H9 (cell line): ENCODE data around the gene IFFO2. TPM values are rescaled to one million over a fixed set of nuclear protein-coding genes. Genes with fewer than 3 reads are reported as not detected.

Experiments used
- DNase-seq: peaks from one replicate; pipeline ENCODE4 v3.0.0-alpha.2; 2017
- H2AFZ ChIP-seq: one replicate; pipeline ENCODE4 v1.6.1; 2013; ENCODE audit warnings: mild to moderate bottlenecking, low read length, control low read depth, moderate library complexity
- H2AK5ac ChIP-seq: 2 replicates; pipeline ENCODE4 v1.6.1; 2013; ENCODE audit warnings: low read length, control low read depth, mixed read lengths; ENCODE audit not compliant: insufficient read length
- H2BK120ac ChIP-seq: one replicate; pipeline ENCODE4 v1.6.1; 2013; ENCODE audit warnings: low read depth, mild to moderate bottlenecking, low read length, control low read depth, inconsistent platforms; ENCODE audit not compliant: poor library complexity, severe bottlenecking
- H2BK12ac ChIP-seq: 2 replicates; pipeline ENCODE4 v1.6.1; 2013; ENCODE audit warnings: low read length, control low read depth, mixed read lengths, low read depth; ENCODE audit not compliant: insufficient read length
- H2BK15ac ChIP-seq: 2 replicates; pipeline ENCODE4 v1.6.1; 2013; ENCODE audit warnings: low read depth, low read length, control low read depth
- H2BK20ac ChIP-seq: one replicate; pipeline ENCODE4 v1.6.1; 2013; ENCODE audit warnings: low read depth, mild to moderate bottlenecking, low read length, control low read depth, inconsistent platforms; ENCODE audit not compliant: poor library complexity, severe bottlenecking
- H2BK5ac ChIP-seq: 2 replicates; pipeline ENCODE4 v1.6.1; 2013; ENCODE audit warnings: low read length, control low read depth, mixed read lengths; ENCODE audit not compliant: insufficient read length
- H3K14ac ChIP-seq: 2 replicates; pipeline ENCODE4 v1.6.1; 2013; ENCODE audit warnings: low read length, control low read depth; ENCODE audit not compliant: insufficient read depth
- H3K18ac ChIP-seq: 2 replicates; pipeline ENCODE4 v1.6.1; 2013; ENCODE audit warnings: low read depth, mild to moderate bottlenecking, mixed read lengths, low read length, control low read depth; ENCODE audit not compliant: insufficient read length
- H3K23ac ChIP-seq: 2 replicates; pipeline ENCODE4 v1.6.1; 2013; ENCODE audit warnings: low read length, control low read depth, mixed read lengths, low read depth; ENCODE audit not compliant: insufficient read length
- H3K23me2 ChIP-seq: 2 replicates; pipeline ENCODE4 v1.6.1; 2013; ENCODE audit warnings: low read depth, mild to moderate bottlenecking, mixed read lengths, low read length, control low read depth; ENCODE audit not compliant: insufficient read length, poor library complexity, severe bottlenecking
- H3K27ac ChIP-seq: 2 replicates; pipeline ENCODE4 v1.5.1; 2013; ENCODE audit warnings: low read length, control low read depth, mixed read lengths, low read depth; ENCODE audit not compliant: insufficient read length
- H3K27me3 ChIP-seq: 2 replicates; pipeline ENCODE4 v1.6.1; 2013; ENCODE audit warnings: low read length, control low read depth, inconsistent platforms; ENCODE audit not compliant: insufficient read depth
- H3K4ac ChIP-seq: 2 replicates; pipeline ENCODE4 v1.6.1; 2013; ENCODE audit warnings: low read depth, mild to moderate bottlenecking, control low read depth, inconsistent platforms, low read length, moderate library complexity
- H3K4me1 ChIP-seq: 2 replicates; pipeline ENCODE4 v1.6.1; 2013; ENCODE audit warnings: low read length, control low read depth, inconsistent platforms; ENCODE audit not compliant: insufficient read depth
- H3K4me2 ChIP-seq: 2 replicates; pipeline ENCODE4 v1.6.1; 2013; ENCODE audit warnings: low read length, control low read depth, mixed read lengths; ENCODE audit not compliant: insufficient read length, insufficient read depth
- H3K56ac ChIP-seq: 2 replicates; pipeline ENCODE4 v1.6.1; 2013; ENCODE audit warnings: low read depth, mild to moderate bottlenecking, mixed read lengths, low read length, control low read depth; ENCODE audit not compliant: insufficient read length
- H3K79me1 ChIP-seq: 2 replicates; pipeline ENCODE4 v1.6.1; 2013; ENCODE audit warnings: low read depth, mild to moderate bottlenecking, moderate library complexity, low read length, control low read depth, inconsistent platforms; ENCODE audit not compliant: insufficient read depth, poor library complexity, severe bottlenecking
- H3K79me2 ChIP-seq: 2 replicates; pipeline ENCODE4 v1.6.1; 2013; ENCODE audit warnings: low read length, control low read depth, inconsistent platforms; ENCODE audit not compliant: insufficient read depth
- H3K9ac ChIP-seq: 2 replicates; pipeline ENCODE4 v1.6.1; 2013; ENCODE audit warnings: low read length, control low read depth, mixed read lengths; ENCODE audit not compliant: insufficient read length; ENCODE audit errors: extremely low read depth
- H3K9me3 ChIP-seq: one replicate; pipeline ENCODE4 v1.6.1; 2013; ENCODE audit warnings: low read depth, low read length, inconsistent platforms; ENCODE audit not compliant: control insufficient read depth
- H3T11ph ChIP-seq: one replicate; pipeline ENCODE4 v1.6.1; 2013; ENCODE audit warnings: mild to moderate bottlenecking, low read length, control low read depth, inconsistent platforms
- H4K20me1 ChIP-seq: one replicate; pipeline ENCODE4 v1.6.1; 2013; ENCODE audit not compliant: control insufficient read depth, insufficient read length, insufficient read depth
- H4K5ac ChIP-seq: 2 replicates; pipeline ENCODE4 v1.6.1; 2013; ENCODE audit warnings: low read depth, mild to moderate bottlenecking, mixed read lengths, low read length, control low read depth; ENCODE audit not compliant: insufficient read length
- H4K8ac ChIP-seq: replicated peaks from 2 replicates; pipeline ENCODE4 v1.6.1; 2013; ENCODE audit warnings: low read length, control low read depth, mixed read lengths, low read depth; ENCODE audit not compliant: insufficient read length
- H4K91ac ChIP-seq: 2 replicates; pipeline ENCODE4 v1.6.1; 2013; ENCODE audit warnings: low read depth, mild to moderate bottlenecking, moderate library complexity, mixed read lengths, low read length, control low read depth; ENCODE audit not compliant: insufficient read length
- H3K27ac Mint-ChIP-seq, 3 experiments: 2 replicates in 2 of 3; 3 replicates in 1 of 3; pipeline ENCODE4 v1.8.0; 2020 to 2021; ENCODE audit warnings: mixed read lengths in 3 of 3, mild to moderate bottlenecking in 1 of 3, moderate library complexity in 1 of 3
- H3K27me3 Mint-ChIP-seq: 2 replicates; pipeline ENCODE4 v1.8.0; 2021; ENCODE audit warnings: low read depth, mild to moderate bottlenecking, moderate library complexity, mixed read lengths
- H3K36me3 Mint-ChIP-seq, 3 experiments: 2 replicates in 2 of 3; 3 replicates in 1 of 3; pipeline ENCODE4 v1.8.0; 2020 to 2021; ENCODE audit warnings: low read depth in 3 of 3, mixed read lengths in 3 of 3; ENCODE audit not compliant: insufficient read depth in 1 of 3
- H3K4me1 Mint-ChIP-seq, 2 experiments: 2 replicates each; pipeline ENCODE4 v1.8.0; 2020; ENCODE audit warnings: mixed read lengths in 2 of 2
- H3K4me3 Mint-ChIP-seq, 2 experiments: 2 replicates in 1 of 2; 3 replicates in 1 of 2; pipeline ENCODE4 v1.8.0; 2020 to 2021; ENCODE audit warnings: mild to moderate bottlenecking in 2 of 2, mixed read lengths in 2 of 2, moderate library complexity in 1 of 2
- H3K9me3 Mint-ChIP-seq, 2 experiments: 2 replicates in 1 of 2; 3 replicates in 1 of 2; pipeline ENCODE4 v1.8.0; 2020; ENCODE audit warnings: mild to moderate bottlenecking in 2 of 2, mixed read lengths in 2 of 2, moderate library complexity in 1 of 2
- CTCF ChIP-seq: fragments of 200-600 bp; sonication (generic); conservative IDR thresholded peaks from 3 replicates; pipeline ENCODE4 v1.8.0; 2021; ENCODE audit warnings: antibody characterized with exemption, mild to moderate bottlenecking
- WGBS: extraction: QIAGEN DNeasy Blood & Tissue Kit; methylation state at CpG from one replicate; pipeline ENCODE4 v1.1.7; 2013; ENCODE audit warnings: missing lambda C conversion rate, low lambda C conversion rate, mixed read lengths; ENCODE audit not compliant: insufficient read length; ENCODE audit errors: extremely low coverage; 5-methylcytosine and 5-hydroxymethylcytosine counted together
- total RNA-seq: library from RNA; stranded (reverse); gene quantifications from 2 replicates; pipeline ENCODE4 v1.2.1, GENCODE V29; 2021

IFFO2 gene
- total RNA-seq, 1 experiment from 2014 or later = 3.6 TPM

GRCh38 chr1:18978706-18979105, 22.2 kb upstream of the IFFO2 start:
- no peaks in the 10 kb centered on the region for H3K79me1 ChIP-seq
- no peaks in the 10 kb centered on the region for H3K23me2 ChIP-seq
- H3K14ac ChIP-seq = peak overlapping the region; percentile 55; the same call in 1 of the 2 replicates
- H2BK5ac ChIP-seq = no peak overlapping the region
- no peaks in the 10 kb centered on the region for H3K4me1 ChIP-seq
- no peak overlapping the region for H2BK12ac ChIP-seq
- H4K8ac ChIP-seq = no peak overlapping the region
- H3K79me2 ChIP-seq = no peaks in the 10 kb centered on the region
- H3K56ac ChIP-seq = no peak overlapping the region
- no peak overlapping the region for H3K27ac ChIP-seq
- H2AFZ ChIP-seq = no peak overlapping the region
- Mint-ChIP-seq H3K4me3 (no peak overlapping the region), H3K36me3 (no peaks in the 10 kb centered on the region), H3K9me3 (peaks cover 9% of the 10 kb centered on the region in 2 experiments), H3K27me3 (peaks cover 27% of the 10 kb centered on the region), H3K27ac (no peak overlapping the region), H3K4me1 (peaks cover 0 to 7% of the 10 kb centered on the region in 2 experiments; a peak in 1 of 4 replicates)
- H3K23ac ChIP-seq = no peak overlapping the region
- no peak overlapping the region for H3K4me2 ChIP-seq
- H4K5ac ChIP-seq = no peak overlapping the region
- WGBS = no CpG with 5 or more reads among the region's 2 CpGs
- H4K91ac ChIP-seq = no peak overlapping the region
- H3K27me3 ChIP-seq = no peaks in the 10 kb centered on the region
- no peaks in the 10 kb centered on the region for H3K9me3 ChIP-seq
- H3K4ac ChIP-seq = no peak overlapping the region
- no peak overlapping the region for H2BK15ac ChIP-seq
- H2BK20ac ChIP-seq = no peak overlapping the region
- H4K20me1 ChIP-seq = no peaks in the 10 kb centered on the region
- DNase-seq = no peak
- H2AK5ac ChIP-seq = no peak overlapping the region
- TF ChIP-seq CTCF = no peak
- no peak overlapping the region for H3K18ac ChIP-seq
- no peak overlapping the region for H2BK120ac ChIP-seq
- no peak overlapping the region for H3T11ph ChIP-seq
- no peak overlapping the region for H3K9ac ChIP-seq
